Endodermal cell (in vitro differentiated cells): ENCODE data around the gene PROSER3. TPM values are rescaled to one million over a fixed set of nuclear protein-coding genes. Genes with fewer than 3 reads are reported as not detected.
A peak's percentile ranks its signal among the peaks of the same experiment; 100 is the strongest.

Experiments used
- DNase-seq: peaks from one replicate; pipeline ENCODE4 v3.0.0-alpha.2; 2017
- H3K27ac ChIP-seq: 2 replicates; pipeline ENCODE4 v1.5.1; 2013; ENCODE audit warnings: mild to moderate bottlenecking, low read depth, low read length, moderate library complexity
- H3K27me3 ChIP-seq: 2 replicates; pipeline ENCODE4 v1.6.1; 2013; ENCODE audit warnings: mild to moderate bottlenecking, low read length, moderate library complexity; ENCODE audit not compliant: insufficient read depth, control insufficient read depth, poor library complexity, severe bottlenecking
- H3K36me3 ChIP-seq: 2 replicates; pipeline ENCODE4 v1.7.0; 2013; ENCODE audit warnings: mild to moderate bottlenecking, low read length, moderate library complexity; ENCODE audit not compliant: control insufficient read depth, insufficient read depth
- H3K4me1 ChIP-seq: one replicate; pipeline ENCODE4 v1.7.0; 2013; ENCODE audit warnings: low read length; ENCODE audit not compliant: control insufficient read depth, insufficient read depth
- H3K4me3 ChIP-seq: 2 replicates; pipeline ENCODE4 v1.5.1; 2013; ENCODE audit warnings: mild to moderate bottlenecking, low read length, moderate library complexity
- H3K9ac ChIP-seq: 2 replicates; pipeline ENCODE4 v1.6.1; 2013; ENCODE audit warnings: mild to moderate bottlenecking, low read length, moderate library complexity; ENCODE audit not compliant: poor library complexity, severe bottlenecking; ENCODE audit errors: extremely low read depth
- H3K9me3 ChIP-seq: 2 replicates; pipeline ENCODE4 v1.6.1; 2013; ENCODE audit warnings: mild to moderate bottlenecking, low read length, moderate library complexity; ENCODE audit not compliant: control insufficient read depth
- H3K27ac Mint-ChIP-seq: 2 replicates; pipeline ENCODE4 v1.8.0; 2020; ENCODE audit warnings: mixed read lengths
- H3K27me3 Mint-ChIP-seq: 2 replicates; pipeline ENCODE4 v1.8.0; 2021; ENCODE audit warnings: mild to moderate bottlenecking, mixed read lengths; ENCODE audit not compliant: insufficient read depth
- H3K36me3 Mint-ChIP-seq: 2 replicates; pipeline ENCODE4 v1.8.0; 2020; ENCODE audit warnings: low read depth, mixed read lengths
- H3K4me1 Mint-ChIP-seq: 2 replicates; pipeline ENCODE4 v1.8.0; 2020; ENCODE audit warnings: mixed read lengths
- H3K4me3 Mint-ChIP-seq: 2 replicates; pipeline ENCODE4 v1.8.0; 2020; ENCODE audit warnings: mild to moderate bottlenecking, moderate library complexity, mixed read lengths
- H3K9me3 Mint-ChIP-seq: 2 replicates; pipeline ENCODE4 v1.8.0; 2020; ENCODE audit warnings: mild to moderate bottlenecking, mixed read lengths
- CTCF ChIP-seq: fragments of 200-600 bp; sonication (generic); conservative IDR thresholded peaks from 2 replicates; pipeline ENCODE4 v1.5.0; 2021; ENCODE audit warnings: antibody characterized with exemption, mild to moderate bottlenecking
- WGBS, 2 experiments: methylation state at CpG; one replicate each; pipeline versions ENCODE4 v1.1.5 to v1.1.7; 2013; ENCODE audit warnings: missing lambda C conversion rate in 2 of 2, mixed read lengths in 1 of 2; ENCODE audit not compliant: insufficient coverage in 1 of 2, insufficient read length in 1 of 2; 5-methylcytosine and 5-hydroxymethylcytosine counted together
- total RNA-seq, 2 donors: library from RNA; stranded (reverse); fragmentation: NEBNext Ultra II Directional in 1 of 2; extraction: Animal tissue kit (Norgen Biotek cat#: 25700) in 1 of 2; gene quantifications; 2 replicates in 1 of 2; 3 replicates in 1 of 2; pipeline ENCODE4 v1.2.1, GENCODE V29; 2021

PROSER3 gene
- total RNA-seq, 2 donors from 2014 or later, result 37.8 to 45.4 TPM

GRCh38 chr19:35764432-35765315 is 6.7 kb downstream of the PROSER3 start:
- Histone ChIP-seq H3K4me3 (no peak overlapping the region), H3K9me3 (no peaks in the 10 kb centered on the region), H3K36me3 (peaks cover 38% of the 10 kb centered on the region), H3K4me1 (peaks cover 2% of the 10 kb centered on the region), H3K9ac (no peak overlapping the region), H3K27me3 (no peaks in the 10 kb centered on the region), H3K27ac (no peak overlapping the region)
- no peak overlapping the region for H3K27ac Mint-ChIP-seq
- H3K4me1 Mint-ChIP-seq, result peaks cover 3% of the 10 kb centered on the region
- DNase-seq, result no peak
- H3K4me3 Mint-ChIP-seq, result no peak overlapping the region
- 93% methylated on average over 9 to 17 of the region's 17 CpGs for WGBS, 2 experiments
- H3K9me3 Mint-ChIP-seq, result no peaks in the 10 kb centered on the region
- H3K36me3 Mint-ChIP-seq, result peaks cover 37% of the 10 kb centered on the region
- no peak for TF ChIP-seq CTCF
- no peaks in the 10 kb centered on the region for H3K27me3 Mint-ChIP-seq

GRCh38 chr19:35766571-35767104 is 8.7 kb downstream of the PROSER3 start:
- Mint-ChIP-seq H3K27ac (no peak overlapping the region), H3K36me3 (peaks cover 28% of the 10 kb centered on the region), H3K4me1 (peaks cover 3% of the 10 kb centered on the region), H3K4me3 (no peak overlapping the region), H3K27me3 (peaks cover 2% of the 10 kb centered on the region), H3K9me3 (no peaks in the 10 kb centered on the region)
- DNase-seq, result peak; percentile 49
- no peaks in the 10 kb centered on the region for H3K9me3 ChIP-seq
- no peak overlapping the region for H3K9ac ChIP-seq
- peaks cover 2% of the 10 kb centered on the region for H3K4me1 ChIP-seq
- H3K27ac ChIP-seq, result no peak overlapping the region
- TF ChIP-seq CTCF, result no peak
- WGBS, 2 experiments, result 88 to 92% methylated on average over 4 to 11 of the region's 11 CpGs
- no peak overlapping the region for H3K4me3 ChIP-seq
- peaks cover 25% of the 10 kb centered on the region for H3K36me3 ChIP-seq
- H3K27me3 ChIP-seq, result no peaks in the 10 kb centered on the region

GRCh38 chr19:35767288-35768081 is 9.5 kb downstream of the PROSER3 start:
- H3K4me1 Mint-ChIP-seq, result peaks cover 3% of the 10 kb centered on the region
- no peaks in the 10 kb centered on the region for H3K9me3 ChIP-seq
- no peaks in the 10 kb centered on the region for H3K27me3 ChIP-seq
- H3K4me3 ChIP-seq, result no peak overlapping the region
- 55 to 58% methylated on average over 5 to 34 of the region's 34 CpGs for WGBS, 2 experiments
- peaks cover 4% of the 10 kb centered on the region for H3K27me3 Mint-ChIP-seq
- peaks cover 19% of the 10 kb centered on the region for H3K36me3 ChIP-seq
- H3K36me3 Mint-ChIP-seq, result peaks cover 22% of the 10 kb centered on the region
- H3K4me1 ChIP-seq, result peaks cover 2% of the 10 kb centered on the region
- peak; percentile 98 for DNase-seq
- no peak overlapping the region for H3K9ac ChIP-seq
- TF ChIP-seq CTCF, result no peak
- H3K4me3 Mint-ChIP-seq, result no peak overlapping the region
- no peaks in the 10 kb centered on the region for H3K9me3 Mint-ChIP-seq
- H3K27ac Mint-ChIP-seq, result no peak overlapping the region
- no peak overlapping the region for H3K27ac ChIP-seq
